H1 (cell line): Measurements from ENCODE around the gene SLC35F3. TPM values are rescaled to one million over a fixed set of nuclear protein-coding genes. Genes with fewer than 3 reads are reported as not detected.
A peak's percentile ranks its signal among the peaks of the same experiment; 100 is the strongest.

Experiments
- CBX5 ChIP-seq: fragments of 300-800, 300-1000 bp; sonication (generic); IDR thresholded peaks from 2 replicates; pipeline ENCODE4 v1.7.1; 2016; ENCODE audit warnings: antibody characterized with exemption, low read length, low read depth
- CBX8 ChIP-seq: fragments of 300-800, 300-1000 bp; sonication (generic); IDR thresholded peaks from 2 replicates; pipeline ENCODE4 v1.7.1; 2016; ENCODE audit warnings: low read depth, low read length, borderline replicate concordance
- CHD1 ChIP-seq: IDR thresholded peaks from 2 replicates; pipeline ENCODE4 v1.6.1; 2012; ENCODE audit warnings: low read depth, low read length, improper control_type of control experiment
- CTBP2 ChIP-seq: IDR thresholded peaks from 2 replicates; pipeline ENCODE4 v1.7.0; 2011; ENCODE audit warnings: borderline replicate concordance, mild to moderate bottlenecking, moderate library complexity, mixed read lengths, low read length; ENCODE audit not compliant: insufficient read depth, insufficient read length
- E2F6 ChIP-seq: IDR thresholded peaks from 2 replicates; pipeline ENCODE4 v1.6.1; 2012; ENCODE audit warnings: inconsistent platforms
- GTF2F1 ChIP-seq: IDR thresholded peaks from 2 replicates; pipeline ENCODE4 v1.6.1; 2012; ENCODE audit warnings: low read depth, low read length, improper control_type of control experiment, borderline replicate concordance
- JUND ChIP-seq: IDR thresholded peaks from 2 replicates; pipeline ENCODE4 v1.6.1; 2011; ENCODE audit warnings: mild to moderate bottlenecking, improper control_type of control experiment, low read length
- KDM5A ChIP-seq: fragments of 200-600 bp; IDR thresholded peaks from 2 replicates; pipeline ENCODE4 v1.7.1; 2012; ENCODE audit warnings: mild to moderate bottlenecking, low read length, inconsistent platforms, mixed read lengths
- NANOG ChIP-seq: IDR thresholded peaks from 2 replicates; pipeline ENCODE4 v1.6.1; 2011; ENCODE audit warnings: low read length, low read depth, mild to moderate bottlenecking, inconsistent platforms; ENCODE audit not compliant: insufficient read depth, poor library complexity, severe bottlenecking
- PHF8 ChIP-seq: fragments of 200-600 bp; sonication (generic); conservative IDR thresholded peaks from 2 replicates; pipeline ENCODE4 v1.7.1; 2012; ENCODE audit warnings: low read depth, mild to moderate bottlenecking, inconsistent platforms, low read length, moderate library complexity
- POLR2A ChIP-seq, 2 experiments: IDR thresholded peaks; 1 replicate in 1 of 2; 2 replicates in 1 of 2; pipeline ENCODE4 v1.6.1; 2011; ENCODE audit warnings: low read depth in 2 of 2, low read length in 2 of 2, mild to moderate bottlenecking in 2 of 2; ENCODE audit errors: control extremely low read depth in 1 of 2
- RAD21 ChIP-seq, 2 experiments: IDR thresholded peaks in 1 of 2; conservative IDR thresholded peaks in 1 of 2; 2 replicates each; pipeline ENCODE4 v1.6.1; 2011; ENCODE audit warnings: low read depth in 2 of 2, low read length in 2 of 2, improper control_type of control experiment in 1 of 2, inconsistent platforms in 1 of 2, mild to moderate bottlenecking in 1 of 2, moderate library complexity in 1 of 2
- RXRA ChIP-seq: IDR thresholded peaks from 2 replicates; pipeline ENCODE4 v1.6.1; 2011; ENCODE audit warnings: low read depth, mild to moderate bottlenecking, low read length, moderate library complexity; ENCODE audit not compliant: insufficient read depth
- SIX5 ChIP-seq: IDR thresholded peaks from 2 replicates; pipeline ENCODE4 v1.6.1; 2011; ENCODE audit warnings: mild to moderate bottlenecking, low read depth, low read length
- SP4 ChIP-seq: IDR thresholded peaks from 2 replicates; pipeline ENCODE4 v1.6.1; 2012; ENCODE audit warnings: low read length, inconsistent platforms
- SUZ12 ChIP-seq: fragments of 200-600 bp; sonication (generic); IDR thresholded peaks from 2 replicates; pipeline ENCODE4 v1.6.1; 2012; ENCODE audit warnings: mild to moderate bottlenecking, inconsistent platforms, low read length, moderate library complexity, mixed read lengths
- TAF1 ChIP-seq: IDR thresholded peaks from 2 replicates; pipeline ENCODE4 v1.6.1; 2011; ENCODE audit warnings: mild to moderate bottlenecking, low read depth, low read length
- polyA plus RNA-seq, 7 experiments: library from polyadenylated mRNA; depleted of rRNA in 3 of 7; stranded (reverse) in 5 of 7; unstranded in 2 of 7; fragments of >200 nt in 5 of 7; fragments of 200-250 nt in 2 of 7; gene quantifications; 1 replicate in 5 of 7; 2 replicates in 1 of 7; 4 replicates in 1 of 7; pipeline versions ENCODE4 v1.2.1 to v1.2.3, GENCODE V29; 2011 to 2013; ENCODE audit warnings: missing spikeins in 2 of 7, mixed read lengths in 2 of 7
- total RNA-seq: library from RNA; stranded (reverse); fragmentation: NEBNext Ultra II Directional; extraction: Animal tissue kit (Norgen Biotek cat#: 25700); gene quantifications from 2 replicates; pipeline ENCODE4 v1.2.1, GENCODE V29; 2021
- TF ChIP-seq, protein P1 (sequence below): IDR thresholded peaks from 2 replicates; pipeline ENCODE4 v1.6.1; 2011; ENCODE audit warnings: low read length, improper control_type of control experiment
- TF ChIP-seq, protein P2 (sequence below), 3 experiments: IDR thresholded peaks; 1 replicate in 2 of 3; 2 replicates in 1 of 3; pipeline versions ENCODE4 v1.5.1 to v1.6.1; 2011; ENCODE audit warnings: low read length in 3 of 3, mild to moderate bottlenecking in 3 of 3, inconsistent platforms in 2 of 3, low read depth in 1 of 3, moderate library complexity in 1 of 3; ENCODE audit not compliant: insufficient read depth in 1 of 3; ENCODE audit errors: control extremely low read depth in 1 of 3

The SLC35F3 gene
- total and polyA plus RNA-seq, 2 of the 8 experiments (the other 6 are each of a cell fraction or from before 2014, with no cell fraction given): 0.78 to 1.2 TPM

DNA sequence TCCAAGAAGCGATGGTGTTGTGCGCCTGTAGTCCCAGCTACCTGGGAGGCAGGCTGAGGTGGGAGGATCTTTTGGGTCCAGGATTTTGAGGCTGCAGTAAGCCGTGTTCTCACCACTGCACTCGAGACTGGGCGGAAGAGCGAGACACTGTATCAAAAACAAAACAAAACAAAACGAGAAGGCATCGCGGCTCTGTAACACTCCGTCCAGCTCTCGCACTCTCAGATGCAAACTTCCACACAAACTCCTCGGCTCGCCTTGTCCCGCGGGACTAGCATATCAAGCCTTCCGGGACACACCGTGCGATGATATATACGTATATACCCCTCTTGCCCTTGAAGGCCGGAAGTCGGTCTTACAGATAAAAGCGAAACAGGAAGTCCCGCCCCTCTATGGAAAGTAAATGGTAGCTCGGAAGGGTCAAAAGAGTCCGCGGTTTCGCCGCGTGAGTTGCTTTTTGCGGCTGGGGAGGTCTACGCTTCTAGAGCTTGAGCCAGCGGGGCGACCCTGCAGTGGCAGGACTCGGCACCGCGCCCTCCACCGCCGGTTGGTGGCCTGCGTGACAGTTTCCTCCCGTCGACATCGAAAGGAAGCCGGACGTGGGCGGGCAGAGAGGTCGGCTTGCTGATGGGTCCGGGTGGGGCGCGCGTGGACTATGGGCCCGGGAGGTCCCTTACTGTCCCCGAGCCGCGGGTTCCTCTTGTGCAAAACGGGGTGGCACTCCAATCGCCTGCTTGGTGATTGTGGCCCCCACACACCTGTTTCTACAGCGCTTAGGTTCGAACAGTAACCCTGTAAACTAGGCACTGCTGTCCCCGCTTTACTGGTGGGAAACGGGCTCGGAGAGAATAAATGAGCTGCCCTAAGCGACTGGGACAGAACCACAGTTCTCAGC is 468.8 kb downstream of the SLC35F3 start, which contains the start of gene COA6 (continued):
- no peak for TF ChIP-seq NANOG
- TF ChIP-seq KDM5A: peak; percentile 57; the same call in 1 of the 2 replicates
- no peak for TF ChIP-seq RXRA
- TF ChIP-seq JUND: no peak
- peak; percentile 76 for TF ChIP-seq PHF8
- no peak for TF ChIP-seq CBX5
- TF ChIP-seq, protein P1, sequence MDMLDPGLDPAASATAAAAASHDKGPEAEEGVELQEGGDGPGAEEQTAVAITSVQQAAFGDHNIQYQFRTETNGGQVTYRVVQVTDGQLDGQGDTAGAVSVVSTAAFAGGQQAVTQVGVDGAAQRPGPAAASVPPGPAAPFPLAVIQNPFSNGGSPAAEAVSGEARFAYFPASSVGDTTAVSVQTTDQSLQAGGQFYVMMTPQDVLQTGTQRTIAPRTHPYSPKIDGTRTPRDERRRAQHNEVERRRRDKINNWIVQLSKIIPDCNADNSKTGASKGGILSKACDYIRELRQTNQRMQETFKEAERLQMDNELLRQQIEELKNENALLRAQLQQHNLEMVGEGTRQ: no peak
- no peak for TF ChIP-seq RAD21 (IDR thresholded peaks at IDR 0.05 in 1 of 2, conservative IDR thresholded peaks at IDR 0.05 in 1 of 2; ENCODE audit: low read depth in 2 of 2, low read length in 2 of 2)
- TF ChIP-seq, protein P2, sequence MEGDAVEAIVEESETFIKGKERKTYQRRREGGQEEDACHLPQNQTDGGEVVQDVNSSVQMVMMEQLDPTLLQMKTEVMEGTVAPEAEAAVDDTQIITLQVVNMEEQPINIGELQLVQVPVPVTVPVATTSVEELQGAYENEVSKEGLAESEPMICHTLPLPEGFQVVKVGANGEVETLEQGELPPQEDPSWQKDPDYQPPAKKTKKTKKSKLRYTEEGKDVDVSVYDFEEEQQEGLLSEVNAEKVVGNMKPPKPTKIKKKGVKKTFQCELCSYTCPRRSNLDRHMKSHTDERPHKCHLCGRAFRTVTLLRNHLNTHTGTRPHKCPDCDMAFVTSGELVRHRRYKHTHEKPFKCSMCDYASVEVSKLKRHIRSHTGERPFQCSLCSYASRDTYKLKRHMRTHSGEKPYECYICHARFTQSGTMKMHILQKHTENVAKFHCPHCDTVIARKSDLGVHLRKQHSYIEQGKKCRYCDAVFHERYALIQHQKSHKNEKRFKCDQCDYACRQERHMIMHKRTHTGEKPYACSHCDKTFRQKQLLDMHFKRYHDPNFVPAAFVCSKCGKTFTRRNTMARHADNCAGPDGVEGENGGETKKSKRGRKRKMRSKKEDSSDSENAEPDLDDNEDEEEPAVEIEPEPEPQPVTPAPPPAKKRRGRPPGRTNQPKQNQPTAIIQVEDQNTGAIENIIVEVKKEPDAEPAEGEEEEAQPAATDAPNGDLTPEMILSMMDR (IDR thresholded peaks at IDR 0.05; ENCODE audit: control extremely low read depth in 1 of 3, insufficient read depth in 1 of 3, low read depth in 1 of 3, low read length in 3 of 3): no peak
- no peak for TF ChIP-seq CHD1
- 0 out of 2 replicates have a peak, but pooled peaks have one; percentile 35 for TF ChIP-seq SP4
- TF ChIP-seq CBX8: no peak
- no peak for TF ChIP-seq SIX5
- no peak for TF ChIP-seq SUZ12
- TF ChIP-seq POLR2A (IDR thresholded peaks at IDR 0.05; ENCODE audit: control extremely low read depth in 1 of 2, low read depth in 2 of 2, low read length in 2 of 2): peak in 1 of 2 experiments; percentile 90; a peak in 2 of 3 replicates
- TF ChIP-seq E2F6: 0 out of 2 replicates have a peak, but pooled peaks have one; percentile 48
- no peak; the same call in 1 of the 2 replicates for TF ChIP-seq GTF2F1
- no peak for TF ChIP-seq CTBP2
- TF ChIP-seq TAF1: peak; percentile 79
